NCI-H510A treated with DMSO at 0.1 percent for 48 hours (cell line): ENCODE measurements around the gene DLGAP4.

ENCODE experiments used
- DNase-seq: peaks from one replicate; lab custom pipeline; 2025; lab: John Stamatoyannopoulos, UW

The DLGAP4 gene

GRCh38 chr20:36333841-36334240, 27.7 kb downstream of the DLGAP4 start:
- no peak for DNase-seq

DNA sequence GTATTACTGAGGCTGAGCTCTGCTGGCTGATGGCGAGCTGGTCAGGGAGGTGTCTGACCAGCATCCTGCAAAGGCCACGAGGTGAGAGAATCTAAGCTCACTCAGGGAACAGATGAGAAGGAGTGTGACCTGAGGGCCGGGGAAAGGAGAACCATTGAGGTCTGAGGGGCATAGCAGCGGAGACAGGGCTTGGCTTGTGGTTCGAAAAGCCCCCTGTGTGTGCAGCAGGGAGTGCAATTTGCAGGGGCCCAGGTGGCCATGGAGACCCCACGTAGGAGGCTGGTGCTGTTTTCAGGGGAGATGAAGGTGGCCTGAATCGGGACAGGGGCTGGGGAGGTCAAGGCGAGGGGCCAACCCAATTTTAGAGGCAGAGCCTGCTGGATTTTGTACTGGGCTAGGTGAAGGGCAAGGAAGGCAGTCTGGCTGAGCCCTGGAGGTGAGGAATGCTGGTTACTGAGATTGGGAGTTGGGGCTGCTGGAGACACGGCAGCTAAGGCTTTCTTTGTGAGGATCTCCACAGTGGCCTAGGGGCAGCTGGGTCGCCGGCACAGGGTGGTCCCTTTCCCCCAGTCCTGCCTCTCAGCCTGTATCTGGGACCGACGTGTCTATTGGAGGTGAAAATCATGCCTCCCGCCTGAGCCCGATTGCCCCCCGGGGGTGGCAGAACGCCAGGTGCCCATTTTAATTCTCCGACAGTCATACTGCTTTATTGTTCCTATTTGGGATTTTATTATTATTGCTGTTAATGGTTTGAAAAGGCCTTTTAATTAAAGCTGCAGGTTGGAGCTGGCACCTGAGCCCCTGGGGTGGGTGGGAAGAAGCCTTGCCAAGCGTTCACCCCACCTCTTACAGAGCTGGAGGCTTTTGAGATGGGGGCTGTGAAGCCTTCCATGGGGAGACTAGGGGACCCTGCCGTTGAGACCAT, 28.4 kb downstream of the DLGAP4 start:
- DNase-seq = no peak

DNA sequence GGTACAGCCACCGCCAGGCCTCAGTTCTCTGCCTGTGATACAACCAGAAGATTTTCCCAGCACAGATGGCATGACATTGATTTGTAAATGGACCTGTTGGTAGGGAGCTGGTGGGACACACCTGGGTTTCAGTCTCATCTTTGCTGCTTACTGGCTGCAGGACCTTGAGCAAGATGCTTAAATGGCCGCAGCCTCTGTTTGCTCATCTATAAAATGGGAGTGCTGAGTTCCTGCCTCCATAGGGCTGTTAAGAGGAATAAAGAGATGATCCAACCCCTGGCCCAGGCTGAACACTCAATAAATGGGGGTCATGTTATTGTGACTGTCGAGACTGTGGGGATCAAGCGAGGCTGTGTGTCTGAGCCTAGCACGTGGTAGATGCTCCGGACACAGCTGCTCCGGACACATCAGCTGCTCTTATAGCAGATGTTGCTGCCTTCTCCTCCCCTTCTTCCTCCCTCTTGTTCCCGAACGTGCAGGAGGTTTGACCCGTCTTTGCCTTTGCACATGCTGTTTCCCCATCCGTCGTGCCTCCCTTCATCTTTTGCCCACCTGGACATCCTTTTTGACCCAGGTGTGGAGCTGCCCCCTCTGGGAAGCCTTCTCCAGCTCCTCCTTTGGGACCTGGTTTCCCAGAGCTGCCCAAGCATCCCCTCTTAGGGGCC, 29.2 kb downstream of the DLGAP4 start:
- no peak for DNase-seq

DNA sequence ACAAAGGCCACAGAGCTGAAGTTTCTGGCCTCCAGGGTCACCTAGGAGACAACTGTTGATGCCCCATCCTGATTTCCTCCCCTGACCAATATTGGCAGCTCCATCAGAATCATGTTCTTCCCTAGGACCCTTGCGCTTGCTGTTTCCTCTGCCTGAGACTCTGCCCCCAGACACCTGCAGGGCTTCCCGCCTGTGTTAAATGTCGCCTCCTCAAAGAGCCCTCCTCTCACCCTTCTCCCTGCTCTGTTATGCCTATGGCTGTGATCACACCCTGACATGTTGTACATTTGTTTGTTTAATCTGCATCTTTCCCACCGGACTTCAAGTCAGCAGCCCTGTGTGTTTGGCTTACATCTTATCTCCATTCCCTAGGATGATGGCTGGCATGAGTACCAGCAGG, 30.1 kb downstream of the DLGAP4 start:
- no peak for DNase-seq

GRCh38 chr20:36336954-36337704, 31.0 kb downstream of the DLGAP4 start:
- no peak for DNase-seq

DNA sequence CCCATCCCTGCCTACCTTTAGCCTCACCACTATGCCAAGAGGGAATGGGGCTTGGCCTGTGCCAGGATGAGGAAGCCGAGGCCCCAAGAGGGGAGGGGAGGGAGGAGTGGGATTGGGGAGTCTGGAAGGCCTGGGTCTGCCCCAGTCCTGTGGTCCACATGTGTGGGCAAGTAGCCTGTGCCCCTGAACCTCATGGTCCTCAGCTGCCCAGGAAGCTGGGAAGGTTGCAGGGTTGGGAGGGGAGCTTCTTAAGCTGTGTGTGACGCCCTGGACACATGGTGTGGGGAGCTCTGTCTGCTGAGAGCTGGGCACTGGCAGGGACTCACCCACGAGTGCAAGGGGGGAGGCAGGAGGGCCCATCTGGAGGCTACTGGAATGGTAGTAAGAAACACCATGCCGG, 31.7 kb downstream of the DLGAP4 start:
- DNase-seq = no peak

DNA sequence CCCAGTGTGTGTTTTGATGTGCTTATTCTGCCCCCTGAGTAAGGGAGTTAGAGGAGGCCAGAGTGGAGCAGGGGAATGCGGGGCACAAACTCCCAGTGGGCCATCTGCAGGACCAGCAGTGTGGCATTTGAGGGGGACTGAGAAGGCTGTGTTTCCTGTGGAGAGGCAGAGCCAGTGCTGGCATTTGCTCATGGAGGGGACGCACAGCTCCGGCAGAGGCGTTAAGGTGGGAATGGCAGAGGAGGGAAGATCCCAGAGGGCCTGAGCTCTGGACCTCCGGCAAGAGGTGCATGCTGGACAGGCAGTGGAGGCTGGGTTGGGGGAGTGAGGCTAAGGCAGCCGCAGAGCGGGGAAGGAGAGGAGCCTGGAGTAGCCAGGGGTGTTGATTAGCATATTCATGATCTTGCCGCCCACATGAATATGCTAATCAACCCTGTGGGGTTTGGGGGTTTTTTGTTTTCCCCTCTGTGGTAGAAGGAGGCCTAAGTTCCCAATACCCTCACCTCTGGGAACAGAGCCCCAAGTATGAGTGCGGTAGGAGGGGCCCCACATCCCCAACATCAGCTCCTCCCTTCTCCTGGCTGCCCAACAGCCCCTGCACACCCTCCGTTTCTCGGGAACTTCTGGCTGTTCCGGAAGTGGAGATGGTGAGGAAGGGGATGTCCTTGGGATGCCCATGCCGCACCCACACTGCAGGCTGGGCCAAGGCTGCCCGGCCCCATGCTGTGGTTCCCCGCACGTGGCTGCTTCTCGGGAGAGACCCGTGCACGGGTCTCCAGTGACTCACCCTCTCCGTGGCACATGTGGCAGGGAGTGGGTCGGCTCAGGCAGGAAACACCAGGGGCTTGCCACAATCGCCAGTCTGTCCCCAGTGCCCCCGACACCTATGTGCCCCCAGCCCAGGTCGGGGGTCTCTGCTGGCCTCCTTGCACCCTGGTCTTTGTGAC, 33.8 kb downstream of the DLGAP4 start:
- no peak for DNase-seq

GRCh38 chr20:36340593-36340990, 34.5 kb downstream of the DLGAP4 start:
- DNase-seq = no peak

DNA sequence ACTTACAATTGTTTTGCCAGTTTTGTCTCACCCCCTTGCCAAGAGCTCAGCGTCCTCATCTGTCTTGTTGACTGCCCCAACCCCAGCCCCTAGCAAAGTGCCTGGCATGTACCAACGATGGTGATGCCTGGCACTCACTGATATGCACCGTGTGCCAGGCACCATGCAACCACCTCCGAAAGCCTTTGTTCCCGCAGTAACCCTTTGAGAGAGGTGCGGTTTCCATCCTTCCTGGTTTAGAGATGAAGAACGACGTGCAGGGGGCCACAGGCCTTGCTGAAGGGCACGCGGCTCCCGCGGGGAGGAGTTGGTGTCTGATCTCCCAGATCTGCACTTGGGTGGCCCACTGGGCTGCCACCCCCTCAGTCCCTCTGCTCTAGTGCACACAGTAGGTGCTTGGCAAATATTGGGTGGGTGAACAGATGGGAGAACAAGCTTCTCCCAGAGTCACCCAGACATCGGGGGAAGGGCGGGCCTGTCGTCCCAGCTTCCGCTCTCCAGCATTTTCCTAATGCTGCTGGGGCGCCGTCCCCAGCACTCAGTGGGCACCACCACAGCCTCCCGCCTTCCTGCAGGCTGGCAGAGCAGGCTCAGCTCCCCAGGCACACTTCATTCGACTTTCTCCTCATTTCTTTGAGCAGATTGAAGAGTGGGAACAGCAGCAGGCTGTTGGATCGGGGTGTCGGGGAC, 35.3 kb downstream of the DLGAP4 start:
- DNase-seq = no peak

DNA sequence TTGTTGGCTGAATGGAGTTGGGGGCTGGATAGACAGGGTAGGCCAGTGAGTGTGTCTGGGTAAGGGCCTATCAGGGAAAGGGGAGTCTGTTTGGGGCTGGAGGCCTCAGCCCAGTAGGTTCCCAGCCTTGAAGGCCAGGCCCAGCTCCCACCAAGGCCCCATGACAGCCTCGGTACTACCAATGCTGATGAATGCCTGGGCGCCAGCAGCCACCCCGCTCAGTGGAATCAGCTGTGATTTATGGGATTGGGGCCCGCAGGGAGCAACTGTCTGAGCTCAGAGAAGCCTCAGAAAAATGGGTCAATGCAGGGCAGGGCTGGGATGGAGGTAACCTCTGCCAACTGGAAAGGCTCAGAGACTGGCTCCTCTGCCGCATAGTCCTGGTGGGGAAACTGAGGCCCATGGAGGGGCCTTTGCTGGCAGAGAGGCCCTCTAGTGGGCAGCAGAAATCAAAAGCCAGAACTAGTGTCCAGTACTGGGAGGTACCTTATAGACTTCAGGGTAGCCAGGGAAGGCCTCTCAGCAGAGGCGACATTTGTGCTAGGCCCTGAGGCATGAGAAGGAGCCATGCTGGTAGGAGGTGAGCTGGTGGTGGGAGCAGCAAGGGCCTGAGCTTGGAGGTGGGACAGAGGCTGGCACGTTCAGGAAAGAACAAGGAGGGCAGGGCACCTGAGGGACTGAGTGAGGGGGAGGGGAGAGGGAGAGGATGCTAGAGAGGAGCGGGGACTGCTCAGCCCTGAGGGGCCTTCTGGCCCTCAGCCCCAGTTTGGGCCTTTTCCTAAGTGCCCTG, 36.4 kb downstream of the DLGAP4 start:
- DNase-seq = no peak

- no peak for DNase-seq
Measured at GRCh38 chr20:36343641-36344040, 37.5 kb downstream of the DLGAP4 start.

DNA sequence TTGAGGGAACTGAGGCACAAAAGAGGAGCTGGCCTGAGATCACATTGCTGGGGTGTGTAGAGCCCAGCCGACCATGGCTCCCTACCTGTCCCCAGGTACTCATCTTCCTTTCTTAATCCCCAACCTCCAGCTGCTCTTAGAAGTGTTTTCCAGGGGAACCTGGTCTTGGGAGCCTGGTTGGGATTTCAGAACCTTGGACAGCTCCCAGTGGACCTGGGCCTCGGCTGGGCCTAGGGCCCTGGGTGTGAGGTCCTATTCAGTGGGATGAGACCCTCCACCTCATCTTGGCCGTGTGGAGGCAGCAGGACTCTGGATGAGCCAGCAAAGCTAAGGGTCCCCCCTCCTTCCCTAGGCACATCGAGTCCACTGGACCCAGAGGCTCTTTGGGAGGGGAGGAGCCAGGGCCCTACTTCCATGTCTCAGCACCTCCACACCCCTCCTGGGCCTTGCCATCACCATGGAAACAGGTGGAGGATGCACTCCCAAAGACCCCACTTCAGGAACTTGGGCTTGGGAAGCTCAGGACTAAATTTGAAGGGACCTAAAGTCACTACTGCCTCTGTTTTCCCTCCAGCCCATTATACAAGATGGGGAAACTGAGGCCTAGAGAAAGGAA, 38.5 kb downstream of the DLGAP4 start:
- DNase-seq = no peak

DNA sequence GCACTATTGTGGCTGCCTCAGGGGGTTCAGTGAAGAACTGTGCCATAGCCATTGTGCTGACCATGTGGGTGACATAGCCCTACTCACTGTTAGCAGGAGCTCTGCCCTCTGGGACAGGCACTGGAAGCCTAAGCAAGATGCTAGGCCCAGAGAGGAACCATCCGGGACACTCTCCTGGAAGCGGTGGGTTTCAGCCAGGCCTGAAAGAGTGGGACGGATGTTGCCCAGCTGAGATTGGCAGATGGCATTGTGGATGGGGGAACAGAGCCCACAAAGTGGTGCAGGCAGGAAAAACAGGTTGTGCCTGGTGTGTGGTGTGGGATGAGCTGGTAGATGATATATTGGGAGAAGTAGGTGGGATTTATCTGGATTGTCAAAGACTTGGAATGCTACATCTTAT, 40.1 kb downstream of the DLGAP4 start:
- DNase-seq = no peak

DNA sequence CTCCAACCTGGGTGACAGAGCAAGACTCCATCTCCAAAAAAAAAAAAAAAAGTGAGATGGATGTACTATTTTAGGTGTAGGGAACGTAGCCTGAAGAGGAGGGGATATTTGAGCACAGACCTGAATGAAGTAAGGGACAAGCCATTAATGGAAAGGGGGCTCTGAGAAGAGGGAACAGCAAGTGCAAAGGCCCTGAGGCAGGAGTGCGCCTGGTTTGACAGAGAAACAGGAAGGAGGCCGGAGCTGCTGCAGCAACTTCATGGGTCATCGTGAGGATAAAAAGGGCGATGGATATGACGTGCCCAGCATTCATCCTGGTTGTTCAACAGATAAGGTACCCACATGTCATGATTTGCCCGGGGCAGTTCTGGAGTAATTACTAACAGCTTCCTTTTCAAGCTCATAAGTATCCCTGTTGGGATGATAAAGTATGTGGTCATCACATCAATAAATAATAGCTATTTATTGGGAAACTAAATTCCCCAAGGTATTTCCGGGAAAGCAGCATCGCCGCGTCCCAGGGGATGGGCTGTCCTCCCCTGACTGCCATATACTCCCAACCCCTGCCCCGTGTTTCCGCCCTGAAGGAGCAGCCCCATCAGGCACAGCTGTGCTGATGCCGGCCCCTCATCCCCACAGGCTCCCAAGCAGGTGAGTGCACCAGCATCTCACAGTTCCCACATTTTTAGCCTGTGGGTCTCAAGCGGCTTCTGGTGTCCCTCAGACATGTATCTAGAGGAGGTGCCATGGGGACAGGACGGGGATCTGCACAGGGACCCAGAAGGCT, 43.4 kb downstream of the DLGAP4 start:
- no peak for DNase-seq

DNA sequence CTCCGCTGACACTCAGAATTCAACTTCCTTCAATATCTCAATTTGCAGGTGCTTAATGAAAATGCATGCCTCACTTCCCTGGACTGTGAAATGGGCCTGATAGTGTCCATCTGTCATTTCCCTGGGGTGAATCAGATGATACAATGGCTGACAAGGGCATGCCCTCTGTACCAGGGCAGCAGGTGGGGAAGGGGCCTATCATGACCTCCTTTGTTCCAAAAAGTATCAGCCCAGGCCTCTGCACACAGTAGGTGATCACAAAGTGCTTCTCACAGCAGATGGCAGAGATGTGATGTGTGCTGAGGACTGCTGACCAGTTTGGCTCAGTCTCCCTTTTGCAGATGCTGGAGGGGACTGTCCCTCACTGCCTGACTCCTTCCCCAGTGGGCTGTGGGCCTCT, 44.3 kb downstream of the DLGAP4 start:
- DNase-seq = no peak

DNA sequence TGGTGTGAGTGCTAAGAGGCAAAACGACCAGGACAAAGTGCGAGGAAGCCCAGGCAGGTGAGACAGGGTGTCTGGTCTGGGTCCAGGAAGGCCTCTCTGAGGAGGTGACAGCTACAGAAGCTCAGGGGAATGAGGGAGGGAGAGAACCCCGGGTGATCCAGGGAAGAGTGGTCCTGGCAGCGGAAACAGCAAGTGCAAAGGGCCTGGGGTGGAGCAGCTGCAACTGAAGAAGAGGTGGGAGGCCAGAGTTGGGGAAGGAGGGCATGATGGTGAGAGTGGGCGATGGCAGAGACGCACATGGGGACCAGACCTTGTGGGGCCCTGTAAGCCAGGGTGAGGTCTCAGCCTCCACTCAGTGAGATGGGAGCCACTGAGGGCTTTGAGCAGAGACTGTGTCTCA, 45.8 kb downstream of the DLGAP4 start:
- no peak for DNase-seq

- DNase-seq = no peak
Measured at GRCh38 chr20:36352843-36353553, 46.9 kb downstream of the DLGAP4 start.

DNA sequence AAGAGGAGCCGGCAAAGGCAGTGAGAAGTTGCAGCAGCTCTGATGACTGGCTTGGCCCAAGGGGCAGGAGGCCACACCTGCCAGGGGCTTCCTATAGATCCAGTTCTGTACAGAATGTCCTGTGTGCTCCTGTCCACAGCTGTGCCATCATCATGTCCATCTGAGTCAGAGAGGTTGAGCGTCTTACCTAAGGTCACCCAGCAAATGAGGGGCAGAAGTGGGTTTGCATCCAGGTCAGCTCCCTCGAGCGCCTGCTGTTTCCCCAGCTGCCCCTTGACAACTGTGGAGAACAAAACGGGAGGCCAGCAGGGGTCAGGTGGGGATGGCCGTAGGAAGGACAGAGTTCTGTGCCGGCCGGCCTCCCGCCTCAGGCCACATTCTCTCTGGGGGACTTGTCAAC, 47.6 kb downstream of the DLGAP4 start:
- no peak for DNase-seq
